CD14-positive monocyte (primary cell): ENCODE measurements around the gene ZNF850. TPM values are rescaled to one million over a fixed set of nuclear protein-coding genes. Genes with fewer than 3 reads are reported as not detected.

ENCODE experiments used
- DNase-seq, 3 donors: peaks; one replicate each; pipeline ENCODE4 v3.0.0-alpha.2; 2011 to 2022
- H2AFZ ChIP-seq: 2 replicates; pipeline ENCODE4 v1.6.0; 2012; ENCODE audit warnings: mild to moderate bottlenecking, low read depth, low read length, inconsistent platforms; ENCODE audit not compliant: insufficient read depth, poor library complexity, severe bottlenecking
- H3K27ac ChIP-seq, 2 donors: 1 replicate in 1 of 2; 2 replicates in 1 of 2; pipeline ENCODE4 v1.5.1; 2012 to 2013; ENCODE audit warnings: low read length in 2 of 2, control low read depth in 1 of 2, inconsistent platforms in 1 of 2, low read depth in 1 of 2, mild to moderate bottlenecking in 1 of 2
- H3K27me3 ChIP-seq, 2 donors: one replicate each; pipeline versions ENCODE4 v1.6.0 to v1.6.1; 2011 to 2013; ENCODE audit warnings: low read length in 2 of 2; ENCODE audit not compliant: control insufficient read depth in 2 of 2, insufficient read depth in 2 of 2
- H3K36me3 ChIP-seq, 2 donors: replicated peaks in 1 of 2; 1 replicate in 1 of 2; 2 replicates in 1 of 2; pipeline versions ENCODE4 v1.5.1 to v1.6.1; 2012 to 2013; ENCODE audit warnings: low read length in 2 of 2, control low read depth in 1 of 2, inconsistent platforms in 1 of 2, mild to moderate bottlenecking in 1 of 2; ENCODE audit not compliant: insufficient read depth in 2 of 2, control insufficient read depth in 1 of 2
- H3K4me1 ChIP-seq, 2 donors: 1 replicate in 1 of 2; 2 replicates in 1 of 2; pipeline versions ENCODE4 v1.5.1 to v1.6.1; 2012 to 2013; ENCODE audit warnings: low read length in 2 of 2, control low read depth in 1 of 2, inconsistent platforms in 1 of 2, mild to moderate bottlenecking in 1 of 2, moderate library complexity in 1 of 2; ENCODE audit not compliant: insufficient read depth in 2 of 2, control insufficient read depth in 1 of 2
- H3K4me2 ChIP-seq: replicated peaks from 2 replicates; pipeline ENCODE3; 2012; ENCODE audit warnings: low read length, moderate library complexity, mild to moderate bottlenecking; ENCODE audit not compliant: poor library complexity, severe bottlenecking; ENCODE audit errors: extremely low read depth
- H3K4me3 ChIP-seq, 3 experiments: fragments of 200-600 bp in 1 of 3; sonication (generic) in 1 of 3; replicated peaks in 1 of 3; 1 replicate in 2 of 3; 2 replicates in 1 of 3; pipeline ENCODE4 v1.5.1; 2011 to 2013; ENCODE audit warnings: low read length in 3 of 3, mild to moderate bottlenecking in 3 of 3, control low read depth in 2 of 3, low read depth in 2 of 3, inconsistent platforms in 1 of 3, moderate library complexity in 1 of 3
- H3K79me2 ChIP-seq: 2 replicates; pipeline ENCODE4 v1.6.0; 2012; ENCODE audit warnings: mild to moderate bottlenecking, control low read depth, inconsistent platforms, low read length, moderate library complexity; ENCODE audit not compliant: insufficient read depth
- H3K9ac ChIP-seq: 2 replicates; pipeline ENCODE4 v1.6.0; 2017; ENCODE audit warnings: low read length, mild to moderate bottlenecking; ENCODE audit not compliant: insufficient read depth, poor library complexity, severe bottlenecking
- H3K9me3 ChIP-seq, 2 donors: replicated peaks in 1 of 2; 1 replicate in 1 of 2; 2 replicates in 1 of 2; pipeline versions ENCODE4 v1.5.1 to v1.6.1; 2012 to 2013; ENCODE audit warnings: low read length in 2 of 2, control low read depth in 1 of 2; ENCODE audit not compliant: control insufficient read depth in 1 of 2, insufficient read depth in 1 of 2
- H4K20me1 ChIP-seq: 2 replicates; pipeline ENCODE4 v1.6.0; 2012; ENCODE audit warnings: mild to moderate bottlenecking, low read length, control low read depth, moderate library complexity; ENCODE audit not compliant: insufficient read depth
- H3K27ac Mint-ChIP-seq, 7 donors: one replicate each; pipeline ENCODE4 v1.8.0; 2020; ENCODE audit warnings: mild to moderate bottlenecking in 7 of 7, mixed read lengths in 7 of 7, moderate library complexity in 6 of 7, inconsistent platforms in 2 of 7
- H3K27me3 Mint-ChIP-seq, 3 donors: one replicate each; pipeline ENCODE4 v1.8.0; 2021 to 2022; ENCODE audit warnings: low read depth in 3 of 3, mild to moderate bottlenecking in 3 of 3, mixed read lengths in 3 of 3, moderate library complexity in 3 of 3, inconsistent platforms in 1 of 3
- H3K36me3 Mint-ChIP-seq, 2 donors: one replicate each; pipeline ENCODE4 v1.8.0; 2020; ENCODE audit warnings: mixed read lengths in 2 of 2, inconsistent platforms in 1 of 2, mild to moderate bottlenecking in 1 of 2
- H3K4me1 Mint-ChIP-seq: one replicate; pipeline ENCODE4 v1.8.0; 2020; ENCODE audit warnings: mild to moderate bottlenecking, mixed read lengths
- H3K4me3 Mint-ChIP-seq, 2 donors: one replicate each; pipeline ENCODE4 v1.8.0; 2020; ENCODE audit warnings: mild to moderate bottlenecking in 2 of 2, mixed read lengths in 2 of 2, moderate library complexity in 1 of 2
- H3K9me3 Mint-ChIP-seq, 7 donors: one replicate each; pipeline ENCODE4 v1.8.0; 2020 to 2022; ENCODE audit warnings: mixed read lengths in 7 of 7, mild to moderate bottlenecking in 6 of 7, moderate library complexity in 6 of 7, inconsistent platforms in 2 of 7
- WGBS: methylation state at CpG from one replicate; pipeline ENCODE4 v1.1.5; 2013; ENCODE audit warnings: missing lambda C conversion rate; ENCODE audit not compliant: insufficient coverage; 5-methylcytosine and 5-hydroxymethylcytosine counted together
- intact Hi-C, 2 donors: fragments of 100-400 bp; cut with micrococcal nuclease; formaldehyde crosslinking; loops; one replicate each; pipeline versions ENCODE4 v1.15.0 to v1.15.1; 2023
- polyA plus RNA-seq, 3 donors: library from polyadenylated mRNA; depleted of rRNA in 1 of 3; unstranded in 2 of 3; stranded (reverse) in 1 of 3; fragments of 300-500 nt in 2 of 3; fragments of >200 nt in 1 of 3; fragmentation: Illumina TruSeq in 2 of 3; gene quantifications; 1 replicate in 2 of 3; 2 replicates in 1 of 3; pipeline ENCODE4 v1.2.3, GENCODE V29; 2012 to 2021
- TF ChIP-seq, protein P1 (sequence below): fragments of 200-600 bp; IDR thresholded peaks from one replicate; pipeline ENCODE4 v1.8.0; 2022; ENCODE audit warnings: antibody characterized with exemption, mild to moderate bottlenecking

Gene ZNF850
- polyA plus RNA-seq, 3 donors = 0.02 to 0.15 (median 0.08) TPM

DNA sequence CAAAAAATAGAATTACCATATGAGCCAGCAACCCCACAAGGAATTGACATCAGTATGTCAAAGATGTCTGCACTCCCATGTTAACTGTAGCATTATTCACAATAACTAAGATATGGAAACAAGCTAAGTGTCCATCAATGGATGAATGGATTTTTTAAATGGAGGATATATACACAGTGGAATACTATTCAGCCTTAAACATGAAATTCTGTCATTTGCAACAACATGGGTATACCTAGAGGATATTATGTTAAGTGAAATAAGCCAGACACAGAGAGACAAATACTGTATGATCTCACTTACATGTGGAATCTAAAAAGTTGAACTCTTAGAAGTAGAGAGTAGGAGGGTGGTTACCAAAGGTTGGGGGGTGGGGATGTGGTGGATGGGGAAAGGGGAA is 93.2 kb downstream of the ZNF850 start:
- Histone ChIP-seq H3K4me1 (no peaks in the 10 kb centered on the region), H2AFZ (no peak overlapping the region), H3K9ac (no peak overlapping the region), H3K4me2 (no peak overlapping the region), H3K9me3 (peaks cover 66 to 70% of the 10 kb centered on the region in 2 donors), H3K4me3 (no peak overlapping the region), H3K27me3 (no peaks in the 10 kb centered on the region), H3K79me2 (no peaks in the 10 kb centered on the region), H3K36me3 (peaks cover 0 to 36% of the 10 kb centered on the region in 2 donors), H3K27ac (no peak overlapping the region), H4K20me1 (no peaks in the 10 kb centered on the region)
- H3K27me3 Mint-ChIP-seq = no peaks in the 10 kb centered on the region
- intact Hi-C loops = no loop called here
- H3K4me1 Mint-ChIP-seq = no peaks in the 10 kb centered on the region
- no peak for DNase-seq
- no peak overlapping the region for H3K27ac Mint-ChIP-seq
- no peak overlapping the region for H3K4me3 Mint-ChIP-seq
- peaks cover 19 to 23% of the 10 kb centered on the region in 2 donors for H3K36me3 Mint-ChIP-seq
- TF ChIP-seq, protein P1, sequence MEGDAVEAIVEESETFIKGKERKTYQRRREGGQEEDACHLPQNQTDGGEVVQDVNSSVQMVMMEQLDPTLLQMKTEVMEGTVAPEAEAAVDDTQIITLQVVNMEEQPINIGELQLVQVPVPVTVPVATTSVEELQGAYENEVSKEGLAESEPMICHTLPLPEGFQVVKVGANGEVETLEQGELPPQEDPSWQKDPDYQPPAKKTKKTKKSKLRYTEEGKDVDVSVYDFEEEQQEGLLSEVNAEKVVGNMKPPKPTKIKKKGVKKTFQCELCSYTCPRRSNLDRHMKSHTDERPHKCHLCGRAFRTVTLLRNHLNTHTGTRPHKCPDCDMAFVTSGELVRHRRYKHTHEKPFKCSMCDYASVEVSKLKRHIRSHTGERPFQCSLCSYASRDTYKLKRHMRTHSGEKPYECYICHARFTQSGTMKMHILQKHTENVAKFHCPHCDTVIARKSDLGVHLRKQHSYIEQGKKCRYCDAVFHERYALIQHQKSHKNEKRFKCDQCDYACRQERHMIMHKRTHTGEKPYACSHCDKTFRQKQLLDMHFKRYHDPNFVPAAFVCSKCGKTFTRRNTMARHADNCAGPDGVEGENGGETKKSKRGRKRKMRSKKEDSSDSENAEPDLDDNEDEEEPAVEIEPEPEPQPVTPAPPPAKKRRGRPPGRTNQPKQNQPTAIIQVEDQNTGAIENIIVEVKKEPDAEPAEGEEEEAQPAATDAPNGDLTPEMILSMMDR = no peak
- H3K9me3 Mint-ChIP-seq = peaks cover 39 to 81% (median 74%) of the 10 kb centered on the region in 7 donors

DNA sequence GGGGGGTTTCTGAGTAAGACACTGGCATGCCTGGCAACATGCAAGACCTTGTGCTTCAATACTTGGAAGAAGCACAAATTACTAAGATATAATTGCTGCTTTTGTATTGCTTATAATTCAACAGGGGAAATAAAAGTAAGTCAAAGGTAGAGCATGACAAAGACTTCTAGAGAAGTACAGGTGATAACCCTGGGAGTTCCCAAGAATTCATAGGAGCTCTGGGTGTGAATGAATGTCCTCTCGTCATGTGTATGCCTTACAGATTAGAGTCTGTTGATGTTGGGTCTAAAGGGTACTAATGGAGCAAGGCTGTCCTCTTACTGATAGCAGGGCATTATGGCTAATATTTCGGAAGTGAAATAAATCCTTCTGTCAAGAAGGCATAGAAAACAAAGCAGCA is 98.4 kb downstream of the ZNF850 start:
- no peaks in the 10 kb centered on the region for H3K4me1 Mint-ChIP-seq
- Histone ChIP-seq H3K4me1 (no peaks in the 10 kb centered on the region), H3K9me3 (peaks cover 71 to 83% of the 10 kb centered on the region in 2 donors), H3K4me3 (no peak overlapping the region), H3K79me2 (no peaks in the 10 kb centered on the region), H3K27ac (no peak overlapping the region), H3K36me3 (peaks cover 0 to 24% of the 10 kb centered on the region in 2 donors), H3K9ac (no peak overlapping the region), H2AFZ (no peak overlapping the region), H4K20me1 (no peaks in the 10 kb centered on the region), H3K4me2 (no peak overlapping the region), H3K27me3 (no peaks in the 10 kb centered on the region)
- no peak overlapping the region for H3K4me3 Mint-ChIP-seq
- no CpG with 5 or more reads among the region's 2 CpGs for WGBS
- intact Hi-C loops = no loop called here
- TF ChIP-seq, protein P1 = no peak
- H3K9me3 Mint-ChIP-seq = peaks cover 28 to 84% (median 67%) of the 10 kb centered on the region in 7 donors
- DNase-seq = no peak
- H3K27me3 Mint-ChIP-seq = no peaks in the 10 kb centered on the region
- H3K36me3 Mint-ChIP-seq = peaks cover 6 to 18% of the 10 kb centered on the region in 2 donors
- no peak overlapping the region for H3K27ac Mint-ChIP-seq
